Left ventricle myocardium inferior (tissue), 1 donor: ENCODE results near the gene WNT9A. TPM values are rescaled to one million over a fixed set of nuclear protein-coding genes. Genes with fewer than 3 reads are reported as not detected.
"Not testable (repeated sequence)": the region's sequence is repeated elsewhere in the genome, so short reads cannot be mapped to it uniquely, and the experiment has no call there.

Experiments
- DNase-seq: peaks from one replicate; pipeline ENCODE4 v3.0.0-alpha.2; 2020
- H3K27ac ChIP-seq: fragments of 200-600 bp; replicated peaks from 2 replicates; pipeline ENCODE4 v1.8.0; 2021
- H3K27me3 ChIP-seq: fragments of 200-600 bp; 2 replicates; pipeline ENCODE4 v1.8.0; 2021; ENCODE audit warnings: low read depth
- H3K36me3 ChIP-seq: fragments of 200-600 bp; 2 replicates; pipeline ENCODE4 v1.8.0; 2021
- H3K4me1 ChIP-seq: fragments of 200-600 bp; 2 replicates; pipeline ENCODE4 v1.8.0; 2021
- H3K4me3 ChIP-seq: fragments of 200-600 bp; 2 replicates; pipeline ENCODE4 v1.8.0; 2021; ENCODE audit warnings: mild to moderate bottlenecking, moderate library complexity
- H3K9me3 ChIP-seq: fragments of 200-600 bp; replicated peaks from 2 replicates; pipeline ENCODE4 v1.8.0; 2021
- intact Hi-C: fragments of 100-400 bp; cut with micrococcal nuclease; formaldehyde crosslinking; loops from one replicate; pipeline ENCODE4 v1.11.0; 2022
- long read RNA-seq: library from polyadenylated mRNA; unstranded; transcript quantifications from one replicate; pipeline ENCODE4 v2.0.0, GENCODE V29; 2021
- total RNA-seq: library from RNA; stranded (reverse); fragmentation: NEBNext Ultra II Directional; extraction: Animal tissue kit (Norgen Biotek cat#: 25700); gene quantifications from one replicate; pipeline ENCODE4 v1.2.1, GENCODE V29; 2021
- TF ChIP-seq, protein P1 (sequence below): fragments of 200-600 bp; IDR thresholded peaks from 2 replicates; pipeline ENCODE4 v1.8.0; 2021; ENCODE audit warnings: antibody characterized with exemption, mild to moderate bottlenecking, borderline replicate concordance
- donor health status: DM: no; HTN: yes; CAD: no; lungs with severe emphysema.

Gene WNT9A, protein sequence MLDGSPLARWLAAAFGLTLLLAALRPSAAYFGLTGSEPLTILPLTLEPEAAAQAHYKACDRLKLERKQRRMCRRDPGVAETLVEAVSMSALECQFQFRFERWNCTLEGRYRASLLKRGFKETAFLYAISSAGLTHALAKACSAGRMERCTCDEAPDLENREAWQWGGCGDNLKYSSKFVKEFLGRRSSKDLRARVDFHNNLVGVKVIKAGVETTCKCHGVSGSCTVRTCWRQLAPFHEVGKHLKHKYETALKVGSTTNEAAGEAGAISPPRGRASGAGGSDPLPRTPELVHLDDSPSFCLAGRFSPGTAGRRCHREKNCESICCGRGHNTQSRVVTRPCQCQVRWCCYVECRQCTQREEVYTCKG
- total RNA-seq, result 4.8 TPM
- long read RNA-seq, partial matches to known transcripts, result 0 of 4 reads
- long read RNA-seq, other reads (novel, unspliced or antisense), result 2 of 4 reads

- Histone ChIP-seq H3K4me1 (peaks cover 57% of the 10 kb centered on the region), H3K27ac (peak within 1 kb of the TSS; percentile 79), H3K9me3 (no peaks in the 10 kb centered on the region), H3K27me3 (peaks cover 16% of the 10 kb centered on the region), H3K36me3 (no peaks in the 10 kb centered on the region), H3K4me3 (peak within 1 kb of the TSS; percentile 73)
- DNase-seq, result peak; percentile 58
- TF ChIP-seq, protein P1, sequence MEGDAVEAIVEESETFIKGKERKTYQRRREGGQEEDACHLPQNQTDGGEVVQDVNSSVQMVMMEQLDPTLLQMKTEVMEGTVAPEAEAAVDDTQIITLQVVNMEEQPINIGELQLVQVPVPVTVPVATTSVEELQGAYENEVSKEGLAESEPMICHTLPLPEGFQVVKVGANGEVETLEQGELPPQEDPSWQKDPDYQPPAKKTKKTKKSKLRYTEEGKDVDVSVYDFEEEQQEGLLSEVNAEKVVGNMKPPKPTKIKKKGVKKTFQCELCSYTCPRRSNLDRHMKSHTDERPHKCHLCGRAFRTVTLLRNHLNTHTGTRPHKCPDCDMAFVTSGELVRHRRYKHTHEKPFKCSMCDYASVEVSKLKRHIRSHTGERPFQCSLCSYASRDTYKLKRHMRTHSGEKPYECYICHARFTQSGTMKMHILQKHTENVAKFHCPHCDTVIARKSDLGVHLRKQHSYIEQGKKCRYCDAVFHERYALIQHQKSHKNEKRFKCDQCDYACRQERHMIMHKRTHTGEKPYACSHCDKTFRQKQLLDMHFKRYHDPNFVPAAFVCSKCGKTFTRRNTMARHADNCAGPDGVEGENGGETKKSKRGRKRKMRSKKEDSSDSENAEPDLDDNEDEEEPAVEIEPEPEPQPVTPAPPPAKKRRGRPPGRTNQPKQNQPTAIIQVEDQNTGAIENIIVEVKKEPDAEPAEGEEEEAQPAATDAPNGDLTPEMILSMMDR, result no peak
- intact Hi-C loops, result loop anchor here (5.0 kb wide), 1 partner anchor 186 kb away; no protein-coding TSS in a partner anchor
These were observed at the start of gene WNT9A for GRCh38 chr1:227947676-227948492. WNT9A (minus strand) TSS chr1:227947932; CDS start chr1:227947887, 45 bp downstream.

GRCh38 chr1:227996187-227996950, 48.6 kb upstream of the WNT9A start:
- TF ChIP-seq, protein P1, result no peak
- no peak overlapping the region for H3K4me3 ChIP-seq
- DNase-seq, result no peak
- H3K36me3 ChIP-seq, result no peaks in the 10 kb centered on the region
- peaks cover 41% of the 10 kb centered on the region for H3K9me3 ChIP-seq
- peaks cover 49% of the 10 kb centered on the region for H3K27me3 ChIP-seq
- H3K4me1 ChIP-seq, result no peaks in the 10 kb centered on the region
- no peak overlapping the region for H3K27ac ChIP-seq
- intact Hi-C loops, result no loop called here

GRCh38 chr1:227994632-227995300, 47.0 kb upstream of the WNT9A start:
- Histone ChIP-seq H3K27ac (no peak overlapping the region), H3K36me3 (no peaks in the 10 kb centered on the region)

DNA sequence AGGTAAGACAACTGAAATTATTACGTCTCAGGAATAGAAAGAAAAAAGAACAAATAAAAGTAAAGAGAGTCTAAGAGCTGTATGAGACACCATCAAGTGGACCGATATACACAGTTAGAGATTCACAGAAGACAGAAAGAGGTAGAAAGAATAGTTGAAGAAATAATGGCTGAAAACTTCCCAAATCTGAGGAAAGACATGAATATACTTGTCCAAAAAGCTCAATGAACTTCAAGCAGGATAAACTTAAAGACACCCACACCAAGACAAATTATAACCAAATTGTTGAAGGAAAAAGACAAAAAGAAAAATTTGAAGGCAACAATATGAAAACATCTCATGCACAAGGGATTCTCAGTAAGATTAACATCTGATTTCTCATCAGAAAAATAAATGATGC, 39.4 kb upstream of the WNT9A start:
- intact Hi-C loops, result no loop called here
- Histone ChIP-seq H3K4me3 (no peak overlapping the region), H3K27me3 (peaks cover 26% of the 10 kb centered on the region), H3K36me3 (no peaks in the 10 kb centered on the region), H3K9me3 (peaks cover 18% of the 10 kb centered on the region), H3K4me1 (no peaks in the 10 kb centered on the region), H3K27ac (no peak overlapping the region)
- DNase-seq, result no peak
- TF ChIP-seq, protein P1, result no peak

More at GRCh38 chr1:227994632-227995300, 47.0 kb upstream of the WNT9A start:
- intact Hi-C loops, result no loop called here
- Histone ChIP-seq H3K4me1 (no peaks in the 10 kb centered on the region), H3K4me3 (no peak overlapping the region), H3K9me3 (peaks cover 45% of the 10 kb centered on the region), H3K27me3 (peaks cover 35% of the 10 kb centered on the region)
- TF ChIP-seq, protein P1, result no peak
- DNase-seq, result no peak

DNA sequence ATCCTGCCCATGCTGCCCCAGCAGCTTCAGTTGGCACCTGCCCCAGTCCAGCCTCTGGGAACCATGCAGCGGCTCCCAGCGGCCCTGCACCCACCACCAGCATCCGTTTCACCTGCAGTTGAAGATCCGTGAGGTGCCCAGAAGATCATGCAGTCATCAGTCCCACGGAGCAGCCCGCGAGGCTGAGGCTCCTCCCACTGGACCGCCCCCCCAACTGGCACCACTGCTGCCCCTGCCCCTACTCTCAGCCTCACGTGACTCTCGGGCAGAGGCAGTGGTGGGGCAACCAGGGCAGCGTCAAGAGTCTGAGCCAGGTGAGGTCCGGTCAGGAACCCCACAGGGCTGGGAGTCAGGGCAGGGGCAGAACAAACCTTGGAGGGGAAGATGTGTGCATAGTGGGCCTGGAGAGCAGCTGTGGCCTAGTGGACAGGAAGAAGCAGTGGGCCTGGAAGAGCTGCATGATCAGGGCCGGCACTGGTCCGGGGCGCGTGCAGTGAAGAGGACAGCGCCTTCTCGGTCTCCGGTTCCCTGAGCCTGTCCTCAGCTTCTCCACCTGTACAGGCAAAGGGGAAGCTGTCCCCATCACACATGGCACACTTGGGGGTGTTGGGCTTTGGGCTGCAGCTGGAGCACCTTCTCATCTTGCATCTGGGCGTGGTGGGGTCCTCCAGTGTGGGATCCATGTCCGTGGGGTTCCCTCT, 28.0 kb upstream of the WNT9A start:
- H3K27me3 ChIP-seq, H3K4me3 ChIP-seq, intact Hi-C loops, H3K27ac ChIP-seq, DNase-seq, H3K4me1 ChIP-seq, H3K9me3 ChIP-seq, H3K36me3 ChIP-seq: not testable (repeated sequence)

GRCh38 chr1:227973724-227974288, 26.1 kb upstream of the WNT9A start:
- H3K9me3 ChIP-seq, H3K27ac ChIP-seq, H3K27me3 ChIP-seq, DNase-seq, H3K4me3 ChIP-seq, intact Hi-C loops, H3K4me1 ChIP-seq, H3K36me3 ChIP-seq: not testable (repeated sequence)

DNA sequence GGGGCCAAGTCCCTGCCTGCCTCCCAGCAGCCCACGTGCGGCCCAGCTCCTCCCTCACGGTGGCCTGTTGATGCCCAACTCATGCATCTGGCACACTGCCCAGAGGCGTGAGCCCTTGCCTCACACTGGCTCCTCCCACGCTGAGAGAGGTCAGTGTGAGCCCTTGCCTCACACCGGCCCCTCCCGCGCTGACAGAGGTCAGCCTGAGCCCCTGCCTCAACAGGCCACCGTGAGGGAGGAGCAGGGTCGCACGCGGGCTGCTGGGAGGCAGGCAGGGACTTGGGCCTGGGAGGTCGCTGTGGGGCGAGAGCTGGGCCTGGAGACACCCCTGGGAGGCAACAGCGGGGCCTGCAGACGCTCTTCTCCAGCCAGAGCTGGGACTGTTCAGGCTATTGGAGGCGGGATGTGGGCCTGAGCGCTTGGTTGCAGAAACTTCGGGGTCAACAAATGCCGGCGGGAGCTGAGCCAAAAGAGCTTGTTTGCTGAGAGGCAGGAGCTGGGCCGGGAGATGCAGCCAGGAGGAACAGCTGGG, 25.2 kb upstream of the WNT9A start:
- H3K36me3 ChIP-seq, H3K27ac ChIP-seq, DNase-seq, H3K4me3 ChIP-seq, H3K4me1 ChIP-seq, H3K9me3 ChIP-seq, intact Hi-C loops, H3K27me3 ChIP-seq: not testable (repeated sequence)

DNA sequence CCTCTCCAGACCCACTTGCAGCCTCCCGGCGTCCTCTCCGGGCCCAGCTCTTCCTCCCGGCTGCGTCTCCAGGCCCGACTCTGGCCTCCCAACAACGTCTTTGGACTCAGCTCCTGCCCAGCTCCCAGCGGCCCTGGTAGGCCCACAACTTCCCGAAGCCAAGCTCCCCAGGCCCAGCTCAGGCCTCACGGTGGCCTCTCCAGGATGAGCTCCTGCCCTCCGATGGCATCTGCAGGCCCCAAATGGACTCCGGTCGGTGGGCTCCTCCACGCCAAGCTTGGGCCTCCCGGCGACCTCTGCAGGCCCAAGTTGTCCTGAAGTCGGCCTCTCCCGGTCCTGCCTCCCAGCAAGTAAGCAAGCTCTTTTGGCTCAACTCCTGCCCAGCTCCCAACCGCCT, 24.5 kb upstream of the WNT9A start:
- H3K4me1 ChIP-seq, H3K27me3 ChIP-seq, H3K4me3 ChIP-seq, H3K9me3 ChIP-seq, H3K27ac ChIP-seq, H3K36me3 ChIP-seq, intact Hi-C loops, DNase-seq: not testable (repeated sequence)
